ENCODE results near the gene NAT16.
A peak's percentile ranks its signal among the peaks of the same experiment; 100 is the strongest.

Gene NAT16

DNA sequence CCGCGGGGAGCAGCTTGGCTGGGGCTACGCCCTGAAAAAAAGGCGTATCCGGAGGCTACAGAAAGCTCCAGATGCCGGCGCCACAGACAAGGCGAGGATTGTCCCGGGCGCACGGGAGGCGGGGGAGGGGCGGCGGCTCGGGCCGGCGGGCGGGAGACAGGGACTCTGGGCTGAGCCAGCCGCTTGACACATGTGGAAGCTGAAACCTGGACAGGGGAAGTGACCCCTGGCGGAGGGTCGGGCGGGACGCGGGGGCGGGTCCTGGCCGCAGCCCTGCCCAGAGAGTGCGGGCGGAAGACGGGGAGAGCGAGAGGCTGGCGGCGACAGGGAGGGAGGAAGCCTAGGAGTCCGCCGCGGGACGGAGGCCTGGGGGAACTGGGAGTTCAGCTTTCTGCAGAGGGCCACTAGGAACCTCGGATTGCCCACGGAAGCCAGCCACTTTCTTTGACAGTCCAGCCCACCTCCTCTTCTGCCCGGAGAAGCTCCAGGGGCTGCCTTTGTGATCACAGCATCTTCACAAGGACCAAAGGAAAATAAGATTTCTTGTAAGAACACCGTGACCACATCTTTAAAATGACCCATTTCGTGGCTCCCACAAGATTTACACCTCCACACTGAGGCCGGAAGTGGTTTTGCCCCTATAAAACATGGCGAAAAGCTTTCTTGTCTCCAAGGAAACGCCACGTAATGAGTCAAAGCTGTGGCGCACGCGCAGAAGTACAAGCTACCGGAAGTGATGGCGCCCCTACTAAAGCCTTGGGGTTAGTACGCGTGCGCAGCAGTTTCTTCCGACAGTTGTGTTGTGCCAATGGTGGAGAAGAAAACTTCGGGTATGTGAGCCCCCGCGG is 37.5 kb upstream of the NAT16 start, which contains the start of the genes PLOD3 and ZNHIT1:
TSS of gene PLOD3 (minus strand) at position 194 of the 848 bp plus-strand sequence. CDS start 307 bp downstream, outside the sequence.
TSS of gene ZNHIT1 (plus strand) at position 778 of the 848 bp plus-strand sequence. CDS start at position 809, 31 bp downstream.
- TF ChIP-seq, protein P1, sequence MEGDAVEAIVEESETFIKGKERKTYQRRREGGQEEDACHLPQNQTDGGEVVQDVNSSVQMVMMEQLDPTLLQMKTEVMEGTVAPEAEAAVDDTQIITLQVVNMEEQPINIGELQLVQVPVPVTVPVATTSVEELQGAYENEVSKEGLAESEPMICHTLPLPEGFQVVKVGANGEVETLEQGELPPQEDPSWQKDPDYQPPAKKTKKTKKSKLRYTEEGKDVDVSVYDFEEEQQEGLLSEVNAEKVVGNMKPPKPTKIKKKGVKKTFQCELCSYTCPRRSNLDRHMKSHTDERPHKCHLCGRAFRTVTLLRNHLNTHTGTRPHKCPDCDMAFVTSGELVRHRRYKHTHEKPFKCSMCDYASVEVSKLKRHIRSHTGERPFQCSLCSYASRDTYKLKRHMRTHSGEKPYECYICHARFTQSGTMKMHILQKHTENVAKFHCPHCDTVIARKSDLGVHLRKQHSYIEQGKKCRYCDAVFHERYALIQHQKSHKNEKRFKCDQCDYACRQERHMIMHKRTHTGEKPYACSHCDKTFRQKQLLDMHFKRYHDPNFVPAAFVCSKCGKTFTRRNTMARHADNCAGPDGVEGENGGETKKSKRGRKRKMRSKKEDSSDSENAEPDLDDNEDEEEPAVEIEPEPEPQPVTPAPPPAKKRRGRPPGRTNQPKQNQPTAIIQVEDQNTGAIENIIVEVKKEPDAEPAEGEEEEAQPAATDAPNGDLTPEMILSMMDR (IDR thresholded peaks at IDR 0.05; ENCODE audit: extremely low read depth, missing control alignments) = no peak

DNA sequence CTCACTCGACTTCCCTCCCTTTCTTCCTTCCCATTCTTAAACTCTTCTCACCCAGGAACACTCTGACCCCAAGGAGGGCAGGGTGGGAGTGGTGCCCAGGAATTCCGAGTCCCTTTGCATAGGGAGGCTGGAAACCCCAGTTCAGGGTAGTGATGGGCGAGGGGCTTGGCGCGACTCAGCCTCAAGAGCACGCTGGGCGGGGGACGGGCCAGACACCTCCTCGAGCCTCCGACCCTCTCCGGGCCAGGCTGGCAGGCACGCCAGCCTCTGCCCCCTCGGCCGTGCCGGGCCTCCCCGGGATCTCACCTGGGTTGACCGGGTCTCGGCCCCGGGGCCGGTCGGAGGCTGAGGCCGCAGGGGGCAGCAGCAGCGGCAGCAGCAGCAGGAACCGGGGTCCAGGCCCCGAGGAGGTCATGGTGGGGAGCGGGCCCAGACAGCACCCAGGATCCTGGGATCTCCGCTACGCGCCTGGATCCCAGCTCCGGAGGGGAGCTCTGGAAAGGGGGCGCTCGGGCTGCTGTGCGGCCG is 36.8 kb upstream of the NAT16 start:
- no peak for DNase-seq (ENCODE audit: low spot score)
- TF ChIP-seq, protein P1 (IDR thresholded peaks at IDR 0.05; ENCODE audit: extremely low read depth, missing control alignments) = no peak

More for the DNA sequence above, 37.5 kb upstream of the NAT16 start, which contains the start of the genes PLOD3 and ZNHIT1:
- DNase-seq (ENCODE audit: low spot score) = peak; percentile 99

DNA sequence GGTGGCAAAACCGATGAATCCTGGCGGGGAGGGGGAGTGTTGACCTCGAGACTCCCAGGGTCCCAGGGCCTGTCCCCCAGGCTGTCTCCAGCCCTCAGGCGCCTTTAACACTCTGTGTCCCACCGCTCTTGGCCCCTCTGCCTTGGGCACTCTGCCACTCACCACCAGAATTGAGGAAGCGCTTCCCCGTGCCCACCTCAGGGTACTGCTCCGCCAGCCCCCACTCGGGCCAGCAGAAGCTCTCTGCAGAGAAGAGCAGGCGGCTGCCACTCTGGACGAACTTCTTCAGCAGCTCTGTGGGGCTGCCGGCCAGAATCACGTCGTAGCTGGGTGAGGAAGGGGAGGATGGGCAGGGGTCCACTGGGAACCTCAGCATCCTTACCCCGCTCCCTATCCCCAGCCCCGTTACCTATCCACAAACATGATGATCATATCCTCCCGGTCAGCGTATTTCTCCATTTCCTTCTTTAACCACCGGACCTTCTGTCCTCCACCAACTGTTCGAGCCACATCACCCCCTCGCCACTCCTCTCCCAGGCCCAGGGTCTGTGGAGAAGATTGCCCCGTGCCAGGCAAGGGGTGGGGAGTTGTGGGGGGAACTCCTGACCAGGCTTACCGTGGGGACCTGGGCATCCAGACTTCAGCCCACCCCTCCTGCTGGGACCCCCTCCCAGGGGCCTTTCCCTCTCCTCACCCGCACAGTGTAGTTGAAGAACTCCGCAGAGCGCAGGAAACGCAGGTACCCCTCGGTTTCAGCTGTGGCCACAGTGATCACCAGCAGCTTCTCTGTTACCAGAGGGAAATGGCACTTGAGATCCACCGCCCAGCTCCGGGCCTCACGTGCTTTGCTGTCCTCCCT is 36.1 kb upstream of the NAT16 start:
- TF ChIP-seq, protein P1 (IDR thresholded peaks at IDR 0.05; ENCODE audit: extremely low read depth, missing control alignments) = no peak
- no peak for DNase-seq (ENCODE audit: low spot score)

DNA sequence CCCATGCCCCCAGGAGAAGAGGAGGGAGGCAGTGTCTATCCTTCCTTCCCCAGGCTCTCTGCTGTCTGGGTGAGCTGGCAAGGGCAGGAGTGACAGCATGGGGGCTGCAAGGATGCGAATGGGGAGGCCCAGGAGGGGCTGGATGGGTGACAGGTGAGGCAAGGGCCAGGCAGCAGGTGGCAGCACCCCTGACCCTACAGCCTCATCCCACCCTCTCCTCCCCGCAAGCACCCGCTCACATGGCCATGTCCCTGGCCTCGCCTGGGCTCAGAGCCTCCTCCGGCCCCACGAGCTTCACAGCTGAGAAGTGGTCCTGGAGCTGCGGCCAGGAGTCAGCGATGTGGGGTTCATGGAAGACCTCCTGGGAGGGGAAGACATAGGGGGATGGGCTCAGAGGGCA is 31.9 kb upstream of the NAT16 start:
- DNase-seq (ENCODE audit: low spot score) = no peak
- TF ChIP-seq, protein P1 (IDR thresholded peaks at IDR 0.05; ENCODE audit: extremely low read depth, missing control alignments) = no peak

DNA sequence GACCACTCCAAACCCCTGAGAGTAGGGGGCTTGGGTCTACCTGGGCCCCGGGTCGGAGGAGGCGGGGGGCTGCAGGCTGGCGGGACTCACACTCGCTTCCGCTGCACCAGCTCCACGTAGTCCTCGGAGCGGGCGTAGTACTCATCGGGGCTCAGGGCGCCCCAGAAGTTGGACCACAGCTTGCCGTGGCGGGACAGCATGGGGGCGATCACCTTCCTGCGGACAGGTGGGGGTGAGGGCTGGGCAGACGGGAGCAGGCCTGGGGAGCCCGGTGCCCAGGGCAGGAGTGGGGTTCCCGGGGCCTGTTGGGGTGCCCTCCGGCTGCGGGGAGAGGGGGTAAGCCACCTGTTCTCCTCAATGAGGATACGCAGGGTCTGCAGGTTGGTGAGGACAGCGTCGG is 31.4 kb upstream of the NAT16 start:
- DNase-seq (ENCODE audit: low spot score) = no peak
- TF ChIP-seq, protein P1 (IDR thresholded peaks at IDR 0.05; ENCODE audit: extremely low read depth, missing control alignments) = no peak

DNA sequence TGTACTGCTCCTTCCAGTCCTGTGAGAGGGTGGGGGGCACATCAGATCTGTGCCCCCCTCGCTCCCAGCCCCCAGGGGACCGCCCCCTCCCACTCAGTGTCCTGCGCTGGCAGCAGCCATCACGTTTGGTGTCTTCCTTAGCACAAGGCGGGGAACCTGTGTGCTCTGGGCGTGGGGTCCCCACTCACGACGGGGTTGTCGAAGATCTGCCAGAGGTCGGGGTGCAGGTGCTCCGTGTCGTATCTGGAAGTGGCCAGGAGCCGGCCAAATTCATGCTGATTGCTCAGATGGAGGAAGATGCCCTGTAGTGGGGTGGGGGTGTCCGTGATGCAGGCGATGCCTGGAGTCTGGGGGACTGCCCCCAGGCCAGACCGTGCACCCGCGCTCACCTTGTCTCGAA is 30.1 kb upstream of the NAT16 start:
- no peak for DNase-seq (ENCODE audit: low spot score)
- TF ChIP-seq, protein P1 (IDR thresholded peaks at IDR 0.05; ENCODE audit: extremely low read depth, missing control alignments) = no peak
